H9 (cell line): ENCODE measurements around the gene MORN1. TPM values are rescaled to one million over a fixed set of nuclear protein-coding genes. Genes with fewer than 3 reads are reported as not detected.

ENCODE experiments used
- DNase-seq: peaks from one replicate; pipeline ENCODE4 v3.0.0-alpha.2; 2017
- H2AFZ ChIP-seq: one replicate; pipeline ENCODE4 v1.6.1; 2013; ENCODE audit warnings: mild to moderate bottlenecking, low read length, control low read depth, moderate library complexity
- H2AK5ac ChIP-seq: 2 replicates; pipeline ENCODE4 v1.6.1; 2013; ENCODE audit warnings: low read length, control low read depth, mixed read lengths; ENCODE audit not compliant: insufficient read length
- H2BK120ac ChIP-seq: one replicate; pipeline ENCODE4 v1.6.1; 2013; ENCODE audit warnings: low read depth, mild to moderate bottlenecking, low read length, control low read depth, inconsistent platforms; ENCODE audit not compliant: poor library complexity, severe bottlenecking
- H2BK12ac ChIP-seq: 2 replicates; pipeline ENCODE4 v1.6.1; 2013; ENCODE audit warnings: low read length, control low read depth, mixed read lengths, low read depth; ENCODE audit not compliant: insufficient read length
- H2BK15ac ChIP-seq: 2 replicates; pipeline ENCODE4 v1.6.1; 2013; ENCODE audit warnings: low read depth, low read length, control low read depth
- H2BK20ac ChIP-seq: one replicate; pipeline ENCODE4 v1.6.1; 2013; ENCODE audit warnings: low read depth, mild to moderate bottlenecking, low read length, control low read depth, inconsistent platforms; ENCODE audit not compliant: poor library complexity, severe bottlenecking
- H2BK5ac ChIP-seq: 2 replicates; pipeline ENCODE4 v1.6.1; 2013; ENCODE audit warnings: low read length, control low read depth, mixed read lengths; ENCODE audit not compliant: insufficient read length
- H3K14ac ChIP-seq: 2 replicates; pipeline ENCODE4 v1.6.1; 2013; ENCODE audit warnings: low read length, control low read depth; ENCODE audit not compliant: insufficient read depth
- H3K18ac ChIP-seq: 2 replicates; pipeline ENCODE4 v1.6.1; 2013; ENCODE audit warnings: low read depth, mild to moderate bottlenecking, mixed read lengths, low read length, control low read depth; ENCODE audit not compliant: insufficient read length
- H3K23ac ChIP-seq: 2 replicates; pipeline ENCODE4 v1.6.1; 2013; ENCODE audit warnings: low read length, control low read depth, mixed read lengths, low read depth; ENCODE audit not compliant: insufficient read length
- H3K23me2 ChIP-seq: 2 replicates; pipeline ENCODE4 v1.6.1; 2013; ENCODE audit warnings: low read depth, mild to moderate bottlenecking, mixed read lengths, low read length, control low read depth; ENCODE audit not compliant: insufficient read length, poor library complexity, severe bottlenecking
- H3K27ac ChIP-seq: 2 replicates; pipeline ENCODE4 v1.5.1; 2013; ENCODE audit warnings: low read length, control low read depth, mixed read lengths, low read depth; ENCODE audit not compliant: insufficient read length
- H3K27me3 ChIP-seq: 2 replicates; pipeline ENCODE4 v1.6.1; 2013; ENCODE audit warnings: low read length, control low read depth, inconsistent platforms; ENCODE audit not compliant: insufficient read depth
- H3K4ac ChIP-seq: 2 replicates; pipeline ENCODE4 v1.6.1; 2013; ENCODE audit warnings: low read depth, mild to moderate bottlenecking, control low read depth, inconsistent platforms, low read length, moderate library complexity
- H3K4me1 ChIP-seq: 2 replicates; pipeline ENCODE4 v1.6.1; 2013; ENCODE audit warnings: low read length, control low read depth, inconsistent platforms; ENCODE audit not compliant: insufficient read depth
- H3K4me2 ChIP-seq: 2 replicates; pipeline ENCODE4 v1.6.1; 2013; ENCODE audit warnings: low read length, control low read depth, mixed read lengths; ENCODE audit not compliant: insufficient read length, insufficient read depth
- H3K56ac ChIP-seq: 2 replicates; pipeline ENCODE4 v1.6.1; 2013; ENCODE audit warnings: low read depth, mild to moderate bottlenecking, mixed read lengths, low read length, control low read depth; ENCODE audit not compliant: insufficient read length
- H3K79me1 ChIP-seq: 2 replicates; pipeline ENCODE4 v1.6.1; 2013; ENCODE audit warnings: low read depth, mild to moderate bottlenecking, moderate library complexity, low read length, control low read depth, inconsistent platforms; ENCODE audit not compliant: insufficient read depth, poor library complexity, severe bottlenecking
- H3K79me2 ChIP-seq: 2 replicates; pipeline ENCODE4 v1.6.1; 2013; ENCODE audit warnings: low read length, control low read depth, inconsistent platforms; ENCODE audit not compliant: insufficient read depth
- H3K9ac ChIP-seq: 2 replicates; pipeline ENCODE4 v1.6.1; 2013; ENCODE audit warnings: low read length, control low read depth, mixed read lengths; ENCODE audit not compliant: insufficient read length; ENCODE audit errors: extremely low read depth
- H3K9me3 ChIP-seq: one replicate; pipeline ENCODE4 v1.6.1; 2013; ENCODE audit warnings: low read depth, low read length, inconsistent platforms; ENCODE audit not compliant: control insufficient read depth
- H3T11ph ChIP-seq: one replicate; pipeline ENCODE4 v1.6.1; 2013; ENCODE audit warnings: mild to moderate bottlenecking, low read length, control low read depth, inconsistent platforms
- H4K20me1 ChIP-seq: one replicate; pipeline ENCODE4 v1.6.1; 2013; ENCODE audit not compliant: control insufficient read depth, insufficient read length, insufficient read depth
- H4K5ac ChIP-seq: 2 replicates; pipeline ENCODE4 v1.6.1; 2013; ENCODE audit warnings: low read depth, mild to moderate bottlenecking, mixed read lengths, low read length, control low read depth; ENCODE audit not compliant: insufficient read length
- H4K8ac ChIP-seq: replicated peaks from 2 replicates; pipeline ENCODE4 v1.6.1; 2013; ENCODE audit warnings: low read length, control low read depth, mixed read lengths, low read depth; ENCODE audit not compliant: insufficient read length
- H4K91ac ChIP-seq: 2 replicates; pipeline ENCODE4 v1.6.1; 2013; ENCODE audit warnings: low read depth, mild to moderate bottlenecking, moderate library complexity, mixed read lengths, low read length, control low read depth; ENCODE audit not compliant: insufficient read length
- H3K27ac Mint-ChIP-seq, 3 experiments: 2 replicates in 2 of 3; 3 replicates in 1 of 3; pipeline ENCODE4 v1.8.0; 2020 to 2021; ENCODE audit warnings: mixed read lengths in 3 of 3, mild to moderate bottlenecking in 1 of 3, moderate library complexity in 1 of 3
- H3K27me3 Mint-ChIP-seq: 2 replicates; pipeline ENCODE4 v1.8.0; 2021; ENCODE audit warnings: low read depth, mild to moderate bottlenecking, moderate library complexity, mixed read lengths
- H3K36me3 Mint-ChIP-seq, 3 experiments: 2 replicates in 2 of 3; 3 replicates in 1 of 3; pipeline ENCODE4 v1.8.0; 2020 to 2021; ENCODE audit warnings: low read depth in 3 of 3, mixed read lengths in 3 of 3; ENCODE audit not compliant: insufficient read depth in 1 of 3
- H3K4me1 Mint-ChIP-seq, 2 experiments: 2 replicates each; pipeline ENCODE4 v1.8.0; 2020; ENCODE audit warnings: mixed read lengths in 2 of 2
- H3K4me3 Mint-ChIP-seq, 2 experiments: 2 replicates in 1 of 2; 3 replicates in 1 of 2; pipeline ENCODE4 v1.8.0; 2020 to 2021; ENCODE audit warnings: mild to moderate bottlenecking in 2 of 2, mixed read lengths in 2 of 2, moderate library complexity in 1 of 2
- H3K9me3 Mint-ChIP-seq, 2 experiments: 2 replicates in 1 of 2; 3 replicates in 1 of 2; pipeline ENCODE4 v1.8.0; 2020; ENCODE audit warnings: mild to moderate bottlenecking in 2 of 2, mixed read lengths in 2 of 2, moderate library complexity in 1 of 2
- WGBS: extraction: QIAGEN DNeasy Blood & Tissue Kit; methylation state at CpG from one replicate; pipeline ENCODE4 v1.1.7; 2013; ENCODE audit warnings: missing lambda C conversion rate, low lambda C conversion rate, mixed read lengths; ENCODE audit not compliant: insufficient read length; ENCODE audit errors: extremely low coverage; 5-methylcytosine and 5-hydroxymethylcytosine counted together
- total RNA-seq: library from RNA; stranded (reverse); gene quantifications from 2 replicates; pipeline ENCODE4 v1.2.1, GENCODE V29; 2021
- TF ChIP-seq, protein P1 (sequence below): fragments of 200-600 bp; sonication (generic); conservative IDR thresholded peaks from 3 replicates; pipeline ENCODE4 v1.8.0; 2021; ENCODE audit warnings: antibody characterized with exemption, mild to moderate bottlenecking

MORN1 gene
- total RNA-seq, 1 experiment from 2014 or later: 12.7 TPM

- Mint-ChIP-seq H3K27ac (peak overlapping the region; percentile 96 to 97 (median 97)), H3K27me3 (no peaks in the 10 kb centered on the region)
- no peak overlapping the region for H3K9ac ChIP-seq
Observed at GRCh38 chr1:2278591-2279209, 112.7 kb downstream of the MORN1 start.

More at GRCh38 chr1:2278591-2279209, 112.7 kb downstream of the MORN1 start:
- Mint-ChIP-seq H3K4me3 (peak overlapping the region; percentile 26 to 68), H3K9me3 (peaks cover 3 to 4% of the 10 kb centered on the region in 2 experiments), H3K36me3 (peaks cover 16 to 20% (median 17%) of the 10 kb centered on the region in 3 experiments; a peak in 6 of 7 replicates), H3K4me1 (peaks cover 49 to 54% of the 10 kb centered on the region in 2 experiments)
- Histone ChIP-seq H3T11ph (no peak overlapping the region), H3K14ac (peak overlapping the region; percentile 18), H2BK5ac (peak overlapping the region; percentile 47), H2BK20ac (no peak overlapping the region), H2BK12ac (no peak overlapping the region), H3K4me1 (peaks cover 2% of the 10 kb centered on the region; the same call in 1 of the 2 replicates), H2BK120ac (no peak overlapping the region), H4K91ac (peak overlapping the region; percentile 21), H4K20me1 (no peaks in the 10 kb centered on the region), H3K4ac (no peak overlapping the region), H4K5ac (no peak overlapping the region), H3K56ac (no peak overlapping the region), H2BK15ac (no peak overlapping the region), H3K27ac (no peak overlapping the region), H3K18ac (peak overlapping the region; percentile 59), H3K27me3 (no peaks in the 10 kb centered on the region), H3K9me3 (no peaks in the 10 kb centered on the region), H3K4me2 (peak overlapping the region; percentile 4), H3K23ac (no peak overlapping the region), H2AFZ (no peak overlapping the region), H4K8ac (no peak overlapping the region), H3K79me1 (no peaks in the 10 kb centered on the region), H3K79me2 (peaks cover 25% of the 10 kb centered on the region; the same call in 1 of the 2 replicates), H3K23me2 (no peaks in the 10 kb centered on the region), H2AK5ac (no peak overlapping the region)
- TF ChIP-seq, protein P1, sequence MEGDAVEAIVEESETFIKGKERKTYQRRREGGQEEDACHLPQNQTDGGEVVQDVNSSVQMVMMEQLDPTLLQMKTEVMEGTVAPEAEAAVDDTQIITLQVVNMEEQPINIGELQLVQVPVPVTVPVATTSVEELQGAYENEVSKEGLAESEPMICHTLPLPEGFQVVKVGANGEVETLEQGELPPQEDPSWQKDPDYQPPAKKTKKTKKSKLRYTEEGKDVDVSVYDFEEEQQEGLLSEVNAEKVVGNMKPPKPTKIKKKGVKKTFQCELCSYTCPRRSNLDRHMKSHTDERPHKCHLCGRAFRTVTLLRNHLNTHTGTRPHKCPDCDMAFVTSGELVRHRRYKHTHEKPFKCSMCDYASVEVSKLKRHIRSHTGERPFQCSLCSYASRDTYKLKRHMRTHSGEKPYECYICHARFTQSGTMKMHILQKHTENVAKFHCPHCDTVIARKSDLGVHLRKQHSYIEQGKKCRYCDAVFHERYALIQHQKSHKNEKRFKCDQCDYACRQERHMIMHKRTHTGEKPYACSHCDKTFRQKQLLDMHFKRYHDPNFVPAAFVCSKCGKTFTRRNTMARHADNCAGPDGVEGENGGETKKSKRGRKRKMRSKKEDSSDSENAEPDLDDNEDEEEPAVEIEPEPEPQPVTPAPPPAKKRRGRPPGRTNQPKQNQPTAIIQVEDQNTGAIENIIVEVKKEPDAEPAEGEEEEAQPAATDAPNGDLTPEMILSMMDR: no peak
- DNase-seq: peak; percentile 60
- WGBS: no CpG with 5 or more reads among the region's 16 CpGs
